NK-92 treated with Interleukin-12 subunit alpha and Interleukin-12 subunit beta, amount 100 ng/mL, for 24 hours (cell line): Measurements from ENCODE around the gene GTF2A1L.
"Not testable (repeated sequence)": the region's sequence is repeated elsewhere in the genome, so short reads cannot be mapped to it uniquely, and the experiment has no call there.

ENCODE experiments used
- DNase-seq: peaks from one replicate; lab custom pipeline; 2025; lab: John Stamatoyannopoulos, UW

GTF2A1L gene

DNA sequence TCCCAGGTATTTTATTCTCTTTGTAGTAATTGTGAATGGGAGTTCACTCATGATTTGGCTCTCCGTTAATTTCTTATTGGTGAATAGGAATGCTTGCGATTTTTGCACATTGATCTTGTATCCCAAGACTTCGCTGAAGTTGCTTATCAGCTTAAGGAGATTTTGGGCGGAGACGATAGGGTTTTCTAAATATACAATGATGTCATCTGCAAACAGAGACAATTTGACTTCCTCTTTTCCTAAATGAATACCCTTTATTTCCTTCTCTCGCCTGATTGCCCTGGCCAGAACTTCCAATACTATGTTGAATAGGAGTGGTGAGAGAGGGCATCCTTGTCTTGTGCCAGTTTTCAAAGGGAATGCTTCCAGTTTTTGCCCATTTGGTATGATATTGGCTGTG lies 86.0 kb downstream of the GTF2A1L start:
- DNase-seq: not testable (repeated sequence)

DNA sequence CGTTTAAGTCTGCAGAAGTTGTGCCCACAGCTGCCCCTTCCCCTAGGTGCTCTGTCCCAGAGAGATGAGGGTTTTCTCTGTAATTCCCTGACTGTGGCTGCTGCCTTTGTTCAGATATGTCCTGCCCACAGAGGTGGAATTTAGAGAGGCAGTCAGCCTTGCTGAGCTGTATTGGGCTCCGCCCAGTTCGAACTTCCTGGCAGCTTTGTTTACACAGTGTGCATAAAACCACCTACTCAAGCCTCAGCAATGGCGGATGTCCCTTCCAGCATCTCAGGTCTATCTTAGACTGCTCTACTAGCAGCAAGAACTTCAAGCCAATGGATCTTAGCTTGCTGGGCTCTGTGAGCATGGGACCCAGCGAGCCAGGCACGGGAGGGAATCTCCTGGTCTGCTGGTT lies 89.8 kb downstream of the GTF2A1L start:
- no peak for DNase-seq

- no peak for DNase-seq
Measured at GRCh38 chr2:48709096-48710034, 91.7 kb downstream of the GTF2A1L start.

DNA sequence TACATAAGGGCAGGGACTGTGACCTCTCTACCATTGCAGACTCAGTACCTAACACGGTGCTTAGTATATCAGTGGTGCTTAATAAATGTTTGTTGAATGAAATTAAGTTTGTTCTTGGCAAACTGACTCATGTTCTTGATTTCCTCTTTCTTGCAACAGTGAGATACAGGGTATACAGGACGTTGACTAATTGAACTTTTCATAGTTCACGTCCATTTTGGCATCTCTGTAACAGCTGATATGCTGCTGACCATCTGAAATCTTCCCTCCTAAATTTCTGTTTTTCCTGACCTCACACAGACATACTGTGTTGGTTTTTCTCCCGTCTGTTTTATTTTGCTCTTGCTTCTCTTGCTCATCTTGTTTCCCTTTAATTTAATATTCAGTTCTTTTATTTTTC lies 93.7 kb downstream of the GTF2A1L start:
- no peak for DNase-seq

DNA sequence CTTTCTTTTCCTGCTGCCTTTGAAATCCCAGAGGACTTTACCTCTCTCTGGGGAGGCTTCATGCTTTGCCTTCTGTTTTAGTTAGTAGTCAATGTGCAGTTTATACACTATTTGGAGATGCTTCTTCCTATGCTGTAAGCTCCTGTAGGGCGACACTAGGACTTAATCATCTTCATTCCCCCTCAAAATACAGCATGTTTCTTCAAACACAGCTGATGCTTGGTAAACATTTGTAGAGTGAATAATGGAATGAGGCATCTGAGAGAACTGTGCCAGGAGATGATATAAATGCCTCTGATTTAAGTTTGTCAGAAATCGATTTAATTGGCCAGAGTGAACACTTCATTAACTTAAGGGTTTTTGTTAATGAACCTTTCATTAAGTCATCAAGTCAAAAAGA lies 94.5 kb downstream of the GTF2A1L start:
- DNase-seq: no peak

- DNase-seq: no peak
Measured at GRCh38 chr2:48713647-48714046, 96.0 kb downstream of the GTF2A1L start.

- no peak for DNase-seq
Measured at GRCh38 chr2:48714245-48714644, 96.6 kb downstream of the GTF2A1L start.

- no peak for DNase-seq
Measured at GRCh38 chr2:48715042-48715899, 97.6 kb downstream of the GTF2A1L start.

GRCh38 chr2:48715956-48716355 lies 98.3 kb downstream of the GTF2A1L start:
- no peak for DNase-seq

GRCh38 chr2:48717846-48718245 lies 100.2 kb downstream of the GTF2A1L start:
- DNase-seq: no peak

GRCh38 chr2:48719480-48720177 lies 102.0 kb downstream of the GTF2A1L start:
- no peak for DNase-seq

DNA sequence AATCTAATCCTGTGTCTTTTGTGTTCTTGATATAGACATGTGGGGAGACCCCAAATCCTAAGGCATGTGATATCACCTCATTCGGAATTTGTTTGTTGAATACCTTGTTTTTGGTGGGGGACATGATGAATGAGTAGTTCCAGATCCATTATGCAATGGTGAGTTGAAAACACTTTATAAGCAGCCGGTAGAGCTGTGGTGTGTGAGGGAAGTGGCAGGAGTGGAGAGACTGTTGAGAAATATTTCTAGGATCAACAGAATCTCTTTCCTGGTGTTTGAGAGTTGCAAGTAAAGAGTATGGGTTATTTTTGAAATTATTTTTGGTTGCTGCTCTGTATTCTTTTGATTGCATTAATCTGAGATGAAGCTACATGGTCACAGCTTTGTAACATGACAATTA lies 103.5 kb downstream of the GTF2A1L start:
- no peak for DNase-seq

DNA sequence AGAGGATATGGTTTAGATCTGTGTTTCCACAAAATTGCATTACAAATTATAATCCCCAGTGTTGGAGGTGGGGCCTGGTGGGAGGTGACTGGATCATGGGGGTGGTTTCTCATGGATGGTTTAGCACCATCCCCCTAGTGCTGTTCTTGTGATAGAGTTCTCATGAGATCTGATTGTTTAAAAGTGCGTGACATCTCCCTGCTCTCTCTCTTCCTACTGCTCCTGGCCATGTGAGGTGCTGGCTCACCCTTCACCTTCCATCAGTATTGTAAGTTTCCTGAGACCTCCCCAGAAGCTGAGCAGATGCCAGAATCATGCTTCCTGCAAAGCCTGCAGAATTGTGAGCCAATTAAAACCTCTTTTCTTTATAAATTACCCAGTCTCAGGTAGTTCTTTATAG lies 104.7 kb downstream of the GTF2A1L start:
- no peak for DNase-seq

DNA sequence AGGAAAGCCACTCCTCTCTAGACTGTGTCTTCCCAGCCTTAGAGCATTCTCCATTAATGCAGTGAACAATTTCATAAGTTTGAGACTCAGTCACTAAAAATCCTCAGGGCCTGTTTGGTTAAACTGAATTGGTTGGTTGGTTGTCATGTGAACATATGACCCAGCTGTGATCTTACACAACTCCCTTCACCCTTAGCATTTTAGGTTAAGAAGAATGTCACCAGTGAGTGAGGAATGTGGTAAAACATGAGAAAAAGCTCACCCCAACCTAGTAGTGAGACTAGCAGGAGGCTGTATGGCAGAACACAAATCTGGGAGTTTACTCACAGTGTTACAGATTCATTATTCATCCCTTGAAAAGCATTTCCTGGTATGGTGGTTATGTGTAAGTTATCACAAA lies 105.5 kb downstream of the GTF2A1L start:
- no peak for DNase-seq

GRCh38 chr2:48724278-48724677 lies 106.6 kb downstream of the GTF2A1L start:
- DNase-seq: no peak

- no peak for DNase-seq
Measured at GRCh38 chr2:48725696-48726494, 108.2 kb downstream of the GTF2A1L start.

DNA sequence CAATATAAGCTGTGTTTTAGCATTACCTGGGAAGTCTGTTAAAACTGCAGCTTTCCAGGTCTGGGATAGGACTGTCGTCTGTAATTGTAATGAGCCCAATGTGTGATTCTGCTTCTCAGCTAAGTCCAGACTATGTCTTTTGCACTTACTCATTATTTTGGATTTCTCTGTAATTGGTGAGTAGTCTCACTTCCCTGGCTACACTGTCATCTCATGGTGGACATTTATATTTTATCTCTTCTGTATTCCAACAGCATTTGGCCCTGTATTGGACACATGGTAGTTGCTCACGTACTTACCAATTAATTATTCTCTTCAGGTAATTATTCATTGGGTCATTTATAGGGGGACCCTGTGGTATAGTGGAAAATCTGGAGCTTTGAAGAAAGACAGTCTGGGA lies 109.9 kb downstream of the GTF2A1L start:
- no peak for DNase-seq

GRCh38 chr2:48728295-48728694 lies 110.6 kb downstream of the GTF2A1L start:
- no peak for DNase-seq

DNA sequence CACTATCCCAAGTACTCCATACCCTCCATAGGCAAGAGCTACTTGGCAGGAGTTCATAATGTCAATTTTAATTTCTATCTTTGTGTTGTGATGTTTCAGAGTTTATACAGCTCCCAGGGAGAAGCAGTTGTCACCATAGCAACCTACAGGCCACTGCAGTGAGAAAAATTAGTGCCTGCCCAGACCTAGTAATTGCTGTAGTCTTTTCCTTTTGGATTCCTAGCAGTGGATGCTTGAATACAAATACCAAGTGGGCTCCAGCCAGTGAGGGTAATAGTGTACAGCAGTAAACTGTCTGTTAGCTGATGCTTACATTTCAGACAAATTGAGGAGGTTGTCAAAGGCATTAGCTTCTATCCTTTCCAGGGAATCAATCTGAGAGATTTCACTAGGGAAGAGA lies 111.2 kb downstream of the GTF2A1L start:
- DNase-seq: no peak
